Stimulated activated CD4-positive, alpha-beta T cell treated with anti-CD3 and anti-CD28 coated beads, Interleukin-2, amount 100 ng/mL, for 24 hours (primary cell): ENCODE data around the gene NRG3.

ENCODE experiments used
- DNase-seq, 2 donors: peaks; one replicate each; pipeline ENCODE4 v3.0.0-alpha.2; 2020

The NRG3 gene

DNA sequence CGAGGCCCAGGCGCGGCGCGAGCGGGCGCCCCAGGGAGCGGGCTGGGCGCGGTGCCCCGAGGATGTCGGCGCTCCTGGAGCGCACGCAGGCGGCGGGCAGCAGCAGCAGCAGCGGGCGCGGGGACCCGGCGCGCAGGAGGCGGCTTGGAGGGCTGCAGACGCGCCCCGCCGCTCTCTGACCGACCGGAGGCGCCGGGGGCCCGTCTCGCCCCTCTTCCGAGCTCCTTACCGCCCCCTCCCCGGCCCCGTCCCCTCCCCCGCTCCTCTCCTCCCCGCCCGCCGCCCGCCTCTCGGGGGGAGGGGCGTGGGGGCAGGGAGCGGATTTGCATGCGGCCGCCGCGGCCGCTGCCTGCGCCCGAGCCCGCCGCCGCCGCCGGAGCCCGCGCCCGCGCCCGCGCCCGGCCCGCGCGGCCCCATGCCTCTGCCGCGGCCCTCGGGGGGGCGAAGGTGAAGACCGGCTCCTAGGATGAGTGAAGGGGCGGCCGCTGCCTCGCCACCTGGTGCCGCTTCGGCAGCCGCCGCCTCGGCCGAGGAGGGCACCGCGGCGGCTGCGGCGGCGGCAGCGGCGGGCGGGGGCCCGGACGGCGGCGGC, at the start of gene NRG3:
Gene NRG3, plus strand, starts transcription at position 320 of the 592 bp plus-strand sequence.
- DNase-seq = peak in 1 of 2 donors; percentile 8

DNA sequence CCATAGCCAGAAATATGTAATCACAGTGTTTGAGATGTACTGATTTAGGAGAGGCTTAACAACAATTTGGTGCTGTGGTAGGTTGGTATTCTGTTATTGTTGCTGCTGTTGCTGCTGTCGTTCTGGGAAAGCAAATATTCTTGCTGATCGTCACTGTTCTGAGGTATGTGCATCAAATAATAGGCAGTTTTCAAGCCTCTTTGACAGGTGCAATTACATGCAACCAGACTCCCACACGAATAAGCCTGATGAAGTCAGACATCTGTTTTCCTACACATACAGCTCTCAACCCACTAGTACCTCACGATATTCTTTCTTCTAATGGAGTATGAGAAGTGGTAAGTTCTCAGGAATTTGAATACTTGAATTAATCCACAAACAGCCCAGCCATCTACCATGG, 46.7 kb upstream of the NRG3 start:
- no peak for DNase-seq

DNA sequence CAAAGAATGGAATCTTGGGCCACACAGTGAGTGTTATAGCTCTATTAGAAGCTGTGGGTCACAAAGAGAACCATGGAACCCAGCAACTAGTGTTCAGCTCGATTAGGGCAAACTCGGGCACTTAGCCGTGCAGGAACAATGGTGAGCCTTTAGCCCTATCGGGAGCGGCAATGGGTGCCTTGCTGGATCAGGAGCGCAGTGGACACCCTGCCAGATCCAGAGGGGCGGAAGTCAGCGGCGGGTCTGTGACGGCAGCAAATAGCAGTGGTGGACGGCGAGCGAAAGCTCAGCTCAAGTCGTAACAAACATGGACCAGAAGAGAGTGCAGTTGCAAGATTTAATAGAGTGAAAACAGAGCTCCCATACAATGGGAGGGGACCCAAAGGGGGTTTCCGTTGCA, 43.9 kb upstream of the NRG3 start:
- no peak for DNase-seq

DNA sequence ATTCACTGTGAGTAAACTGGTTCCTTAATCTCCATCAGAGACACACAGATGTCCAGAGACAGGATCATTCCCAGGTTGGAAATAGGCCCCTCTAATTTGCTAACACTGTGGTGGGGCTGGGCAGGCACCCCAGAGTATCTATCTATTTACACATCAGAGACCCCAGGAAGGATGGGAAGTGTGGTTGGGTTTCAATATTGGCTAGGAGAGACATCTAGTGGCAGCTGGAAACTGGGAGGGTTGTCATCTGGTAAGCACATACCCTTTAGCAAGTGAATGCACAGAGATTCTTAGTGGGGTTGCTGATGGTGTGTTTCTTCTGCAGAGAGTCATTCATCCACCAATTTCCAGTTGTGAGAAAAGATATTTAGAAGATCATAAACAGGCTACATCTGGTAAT, 36.0 kb upstream of the NRG3 start:
- no peak for DNase-seq

GRCh38 chr10:81843042-81843441, 32.0 kb upstream of the NRG3 start:
- DNase-seq = no peak

- no peak for DNase-seq
These were observed 27.3 kb upstream of the NRG3 start for GRCh38 chr10:81847675-81848074.

GRCh38 chr10:81848514-81848913, 26.5 kb upstream of the NRG3 start:
- no peak for DNase-seq

GRCh38 chr10:81848931-81849330, 26.1 kb upstream of the NRG3 start:
- no peak for DNase-seq

GRCh38 chr10:81862596-81862995, 12.4 kb upstream of the NRG3 start:
- no peak for DNase-seq

DNA sequence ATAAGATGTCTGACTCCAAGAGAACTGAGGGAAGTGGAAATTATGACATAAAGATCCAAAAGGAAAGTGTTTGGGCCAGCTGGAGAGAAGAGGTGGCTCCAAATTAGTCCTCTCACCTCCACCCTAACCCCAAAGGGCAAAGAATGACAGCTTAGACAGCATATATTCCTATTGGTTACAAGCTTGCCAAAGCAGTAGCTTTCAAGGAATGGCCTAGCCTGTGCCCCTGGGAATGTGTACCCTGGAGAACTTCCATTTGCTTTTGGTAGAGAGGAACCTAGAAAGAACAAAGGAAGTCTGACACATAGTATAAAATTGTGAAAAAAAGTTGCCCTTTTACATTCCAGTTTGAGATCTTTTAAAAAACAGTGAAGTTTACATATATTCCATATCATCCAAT, 11.2 kb upstream of the NRG3 start:
- no peak for DNase-seq

- DNase-seq = no peak
These were observed 9.4 kb upstream of the NRG3 start for GRCh38 chr10:81865581-81865980.

GRCh38 chr10:81866753-81867152, 8.2 kb upstream of the NRG3 start:
- no peak for DNase-seq

DNA sequence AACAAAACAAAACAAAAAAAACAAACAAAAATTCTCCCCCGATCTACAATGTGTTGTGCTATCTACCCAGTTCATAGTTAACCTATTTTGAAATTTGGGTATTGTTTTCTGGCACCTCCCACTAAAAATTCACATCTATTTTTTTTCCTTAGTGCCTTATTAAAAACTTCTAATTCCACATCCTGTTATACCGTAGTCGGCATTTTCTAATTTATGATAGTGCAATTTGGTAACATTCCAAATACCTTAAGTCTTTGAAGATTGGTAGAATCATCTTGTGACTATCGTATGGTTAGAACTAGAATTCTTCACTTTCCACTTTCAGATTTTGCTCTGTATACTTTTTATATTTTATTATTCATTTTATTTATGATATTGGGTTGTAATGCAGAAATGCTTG, 4.5 kb upstream of the NRG3 start:
- DNase-seq = no peak

DNA sequence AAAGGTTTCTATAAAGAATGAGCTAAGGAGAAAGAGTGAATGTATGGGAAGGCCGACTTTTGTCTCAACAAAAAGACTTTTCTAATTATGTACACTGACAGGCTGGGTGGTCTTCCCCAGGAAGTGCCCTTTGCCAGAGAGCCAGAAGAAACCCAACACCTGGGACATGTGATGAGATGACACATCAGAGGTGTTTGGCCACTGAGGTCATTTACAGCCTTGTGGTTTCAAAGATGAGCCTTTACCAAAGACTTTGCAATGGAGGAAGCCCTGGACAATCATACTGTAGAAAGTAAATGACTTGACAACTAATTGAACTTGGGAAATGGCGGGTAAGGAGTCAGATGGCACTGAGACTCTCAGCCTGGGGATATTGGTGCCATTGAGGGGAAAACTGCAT, 3.4 kb upstream of the NRG3 start:
- DNase-seq = no peak

DNA sequence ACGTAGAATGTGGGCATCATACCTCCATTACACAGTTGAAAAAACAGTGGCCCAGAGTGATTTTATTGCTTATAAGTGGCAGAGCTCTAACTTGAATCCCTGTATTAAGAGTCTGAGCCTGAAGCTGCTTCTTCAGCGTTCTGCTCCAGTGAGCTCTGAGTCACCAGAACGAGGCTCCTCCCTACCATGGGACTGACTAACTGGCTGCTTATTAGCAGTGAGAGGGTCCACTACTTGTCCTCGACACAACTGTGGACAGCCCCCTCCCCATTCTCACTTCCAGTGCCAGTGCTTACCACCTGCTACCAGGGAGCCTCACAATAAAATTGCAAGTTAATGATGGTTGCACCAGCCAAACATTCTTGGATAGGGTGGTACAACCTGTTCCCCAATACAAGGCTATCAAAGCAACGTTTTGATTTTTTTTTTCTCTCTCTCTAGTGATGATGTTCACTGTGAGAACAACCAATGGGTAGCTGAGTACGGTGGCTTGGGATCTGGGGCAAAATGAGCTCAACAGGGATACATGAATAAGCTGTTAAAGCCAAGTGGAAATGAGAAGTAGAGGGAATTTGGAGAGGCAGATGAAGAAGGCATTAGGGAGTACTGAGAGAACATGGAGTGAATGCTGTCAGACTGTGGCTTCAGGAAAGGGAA, 2.7 kb upstream of the NRG3 start:
- DNase-seq = no peak

- DNase-seq = no peak
These were observed 1.6 kb upstream of the NRG3 start for GRCh38 chr10:81873231-81873931.

DNA sequence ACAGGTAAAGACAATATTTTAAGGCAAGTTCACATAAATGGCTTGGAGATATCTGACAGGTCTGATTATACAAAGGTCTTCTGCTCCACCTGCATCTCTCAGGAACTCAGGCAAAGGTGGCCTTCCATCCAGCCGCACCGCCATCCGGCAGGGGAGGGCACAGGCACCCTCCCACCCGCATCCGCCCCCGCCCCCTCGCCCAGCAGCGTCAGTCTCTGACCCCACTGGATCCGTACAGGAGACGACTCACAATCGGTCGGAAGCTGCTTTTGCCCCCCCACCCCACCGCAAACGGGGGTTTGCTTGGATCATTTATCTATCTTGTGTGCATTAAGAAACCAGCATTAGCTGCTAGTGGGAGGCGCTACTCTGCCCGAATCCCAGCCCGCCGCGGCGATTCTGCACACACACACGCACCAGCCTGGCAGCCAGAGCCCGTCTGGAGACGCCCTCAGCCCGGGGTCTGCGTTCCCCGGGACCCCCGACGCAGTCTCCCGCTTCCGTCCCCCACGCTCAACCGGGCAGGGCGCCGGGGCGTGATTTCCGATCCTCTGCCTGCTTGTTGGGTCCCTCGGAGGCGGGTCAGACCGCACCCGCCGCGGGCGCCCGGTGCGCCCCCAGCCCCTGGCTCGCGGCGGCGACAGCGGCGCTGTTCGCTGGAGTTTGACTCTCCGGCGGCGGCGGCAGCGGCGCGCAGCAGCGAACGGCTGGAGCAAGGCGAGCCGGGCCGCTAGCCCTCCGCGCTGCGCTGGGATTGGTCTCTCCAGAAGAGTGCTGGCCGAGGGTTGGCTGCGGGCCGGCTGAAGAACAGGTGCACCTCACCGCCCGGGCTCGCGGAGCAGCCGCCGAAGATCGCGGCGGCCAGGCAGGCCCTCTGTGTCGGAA, 820 bp upstream of the NRG3 start:
- peak in 1 of 2 donors; percentile 32 for DNase-seq

DNA sequence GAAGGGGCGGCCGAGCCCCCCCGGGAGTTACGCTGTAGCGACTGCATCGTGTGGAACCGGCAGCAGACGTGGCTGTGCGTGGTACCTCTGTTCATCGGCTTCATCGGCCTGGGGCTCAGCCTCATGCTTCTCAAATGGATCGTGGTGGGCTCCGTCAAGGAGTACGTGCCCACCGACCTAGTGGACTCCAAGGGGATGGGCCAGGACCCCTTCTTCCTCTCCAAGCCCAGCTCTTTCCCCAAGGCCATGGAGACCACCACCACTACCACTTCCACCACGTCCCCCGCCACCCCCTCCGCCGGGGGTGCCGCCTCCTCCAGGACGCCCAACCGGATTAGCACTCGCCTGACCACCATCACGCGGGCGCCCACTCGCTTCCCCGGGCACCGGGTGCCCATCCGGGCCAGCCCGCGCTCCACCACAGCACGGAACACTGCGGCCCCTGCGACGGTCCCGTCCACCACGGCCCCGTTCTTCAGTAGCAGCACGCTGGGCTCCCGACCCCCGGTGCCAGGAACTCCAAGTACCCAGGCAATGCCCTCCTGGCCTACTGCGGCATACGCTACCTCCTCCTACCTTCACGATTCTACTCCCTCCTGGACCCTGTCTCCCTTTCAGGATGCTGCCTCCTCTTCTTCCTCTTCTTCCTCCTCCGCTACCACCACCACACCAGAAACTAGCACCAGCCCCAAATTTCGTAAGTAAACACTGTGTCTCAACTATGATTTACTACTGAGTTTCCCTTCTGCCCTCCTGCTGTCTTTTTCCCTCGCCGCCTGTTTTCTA, 666 bp downstream of the NRG3 start:
- no peak for DNase-seq

GRCh38 chr10:81876253-81877077, 1.5 kb downstream of the NRG3 start:
- DNase-seq = no peak

GRCh38 chr10:81877596-81877995, 2.6 kb downstream of the NRG3 start:
- no peak for DNase-seq

DNA sequence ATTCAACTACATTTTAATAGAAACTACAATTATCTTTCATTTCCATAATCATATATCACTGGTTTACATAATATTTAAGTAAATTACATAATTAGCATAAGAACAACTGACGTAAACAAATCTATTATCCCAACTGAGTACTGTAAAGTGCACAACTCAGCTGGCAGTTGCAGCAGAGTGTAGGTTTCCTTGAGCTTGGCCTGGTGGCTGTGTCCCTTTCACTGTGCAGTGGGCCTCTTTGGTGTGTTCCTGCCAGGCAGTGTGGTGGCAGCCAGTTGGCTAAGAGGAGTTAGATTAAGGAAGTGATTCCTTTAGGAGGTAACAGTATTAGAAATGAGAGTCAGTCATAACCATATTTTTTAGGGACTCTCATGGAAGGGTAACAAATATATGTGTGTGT, 7.0 kb downstream of the NRG3 start:
- DNase-seq = no peak

DNA sequence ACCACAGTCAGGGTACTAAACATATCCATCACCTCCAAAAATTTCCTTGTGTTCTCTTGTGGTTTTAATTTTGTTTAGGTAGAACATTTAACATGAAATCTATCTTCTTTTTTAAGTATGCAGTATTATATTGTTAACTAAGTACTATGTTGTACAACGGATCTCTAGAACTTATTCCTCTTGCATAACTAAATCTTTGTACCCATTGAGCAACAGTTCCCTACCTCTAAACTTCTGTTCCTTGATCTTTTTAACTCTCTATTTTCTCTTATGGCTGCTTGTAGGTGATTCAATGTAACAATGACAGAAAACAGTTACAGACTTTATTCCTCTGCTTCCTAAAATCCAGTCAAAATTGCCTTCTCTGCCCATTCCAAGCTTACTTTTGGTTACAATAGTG, 9.9 kb downstream of the NRG3 start:
- no peak for DNase-seq
